GM06990 (cell line): ENCODE data around the gene RRAS2.

Experiments used
- DNase-seq: peaks from one replicate; pipeline ENCODE4 v3.0.0-alpha.2; 2011; ENCODE audit not compliant: insufficient read length; ENCODE audit errors: extremely low read depth
- H3K27me3 ChIP-seq: replicated peaks from 2 replicates; pipeline ENCODE4 v1.6.0; 2011; ENCODE audit warnings: low read length; ENCODE audit not compliant: control insufficient read depth, insufficient read depth
- H3K36me3 ChIP-seq: 2 replicates; pipeline ENCODE4 v1.5.1; 2011; ENCODE audit warnings: low read length; ENCODE audit not compliant: control insufficient read depth, insufficient read depth
- H3K4me3 ChIP-seq: replicated peaks from 2 replicates; pipeline ENCODE4 v1.5.1; 2011; ENCODE audit warnings: low read depth, mild to moderate bottlenecking, control low read depth, low read length
- TF ChIP-seq, protein P1 (sequence below): IDR thresholded peaks from 2 replicates; pipeline ENCODE4 v1.5.1; 2011; ENCODE audit warnings: low read length, control low read depth, mild to moderate bottlenecking, inconsistent platforms; ENCODE audit not compliant: insufficient read depth, poor library complexity, severe bottlenecking

The RRAS2 gene

DNA sequence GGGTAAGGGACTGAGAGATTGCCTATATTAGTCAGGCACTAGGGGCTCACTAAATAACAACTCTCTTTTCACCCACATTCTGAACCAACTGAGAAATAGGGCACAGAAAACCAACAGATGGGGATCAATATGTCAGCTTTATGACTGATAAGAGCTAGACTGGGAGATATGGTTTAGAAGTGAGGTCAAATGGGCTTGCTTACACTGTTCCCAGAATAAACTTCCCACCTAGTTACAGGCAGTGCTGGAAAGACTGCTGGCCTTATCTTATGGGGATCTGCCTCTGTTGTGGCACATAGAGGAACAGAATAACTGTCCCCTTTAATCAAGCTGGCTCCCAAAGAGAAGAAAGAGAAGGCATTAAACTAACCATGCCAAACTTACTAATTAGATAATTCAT is 10.6 kb upstream of the RRAS2 start:
- Histone ChIP-seq H3K27me3 (no peaks in the 10 kb centered on the region), H3K4me3 (no peak overlapping the region), H3K36me3 (no peaks in the 10 kb centered on the region)
- TF ChIP-seq, protein P1, sequence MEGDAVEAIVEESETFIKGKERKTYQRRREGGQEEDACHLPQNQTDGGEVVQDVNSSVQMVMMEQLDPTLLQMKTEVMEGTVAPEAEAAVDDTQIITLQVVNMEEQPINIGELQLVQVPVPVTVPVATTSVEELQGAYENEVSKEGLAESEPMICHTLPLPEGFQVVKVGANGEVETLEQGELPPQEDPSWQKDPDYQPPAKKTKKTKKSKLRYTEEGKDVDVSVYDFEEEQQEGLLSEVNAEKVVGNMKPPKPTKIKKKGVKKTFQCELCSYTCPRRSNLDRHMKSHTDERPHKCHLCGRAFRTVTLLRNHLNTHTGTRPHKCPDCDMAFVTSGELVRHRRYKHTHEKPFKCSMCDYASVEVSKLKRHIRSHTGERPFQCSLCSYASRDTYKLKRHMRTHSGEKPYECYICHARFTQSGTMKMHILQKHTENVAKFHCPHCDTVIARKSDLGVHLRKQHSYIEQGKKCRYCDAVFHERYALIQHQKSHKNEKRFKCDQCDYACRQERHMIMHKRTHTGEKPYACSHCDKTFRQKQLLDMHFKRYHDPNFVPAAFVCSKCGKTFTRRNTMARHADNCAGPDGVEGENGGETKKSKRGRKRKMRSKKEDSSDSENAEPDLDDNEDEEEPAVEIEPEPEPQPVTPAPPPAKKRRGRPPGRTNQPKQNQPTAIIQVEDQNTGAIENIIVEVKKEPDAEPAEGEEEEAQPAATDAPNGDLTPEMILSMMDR = no peak
- DNase-seq = no peak

GRCh38 chr11:14366936-14367335 is 8.0 kb upstream of the RRAS2 start:
- Histone ChIP-seq H3K4me3 (no peak overlapping the region), H3K36me3 (no peaks in the 10 kb centered on the region), H3K27me3 (no peaks in the 10 kb centered on the region)
- TF ChIP-seq, protein P1 = no peak
- no peak for DNase-seq

DNA sequence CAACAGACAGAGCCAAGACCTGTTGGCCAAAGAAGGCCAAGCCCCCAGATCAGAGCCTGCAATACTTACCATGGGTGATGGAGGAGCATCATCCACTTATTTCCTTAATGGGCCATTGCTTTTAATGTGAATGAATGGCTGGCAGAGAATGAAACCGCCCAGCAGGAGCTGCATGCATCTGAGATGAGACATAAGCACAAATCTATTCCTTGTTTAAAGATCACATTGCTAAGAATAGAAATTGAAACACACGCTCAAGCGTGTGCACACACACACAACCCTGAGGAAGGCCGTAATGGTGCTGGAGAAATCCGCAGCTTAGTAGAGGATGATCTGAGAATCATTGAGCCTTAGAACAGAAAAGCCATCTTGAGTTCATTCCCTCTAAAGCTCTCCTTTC is 5.3 kb upstream of the RRAS2 start:
- no peak for DNase-seq
- H3K36me3 ChIP-seq = no peaks in the 10 kb centered on the region
- TF ChIP-seq, protein P1 = no peak
- H3K4me3 ChIP-seq = no peak overlapping the region
- no peaks in the 10 kb centered on the region for H3K27me3 ChIP-seq

- Histone ChIP-seq H3K4me3 (no peak overlapping the region), H3K36me3 (no peaks in the 10 kb centered on the region), H3K27me3 (no peaks in the 10 kb centered on the region)
- TF ChIP-seq, protein P1 = no peak
- DNase-seq = no peak
Observed at GRCh38 chr11:14362611-14363010, 3.6 kb upstream of the RRAS2 start.

- no peak for DNase-seq
- Histone ChIP-seq H3K4me3 (no peak overlapping the region), H3K27me3 (no peaks in the 10 kb centered on the region), H3K36me3 (no peaks in the 10 kb centered on the region)
- TF ChIP-seq, protein P1 = no peak
Observed at GRCh38 chr11:14361951-14362350, 3.0 kb upstream of the RRAS2 start.

GRCh38 chr11:14360976-14361375 is 2.0 kb upstream of the RRAS2 start:
- H3K36me3 ChIP-seq = no peaks in the 10 kb centered on the region
- no peaks in the 10 kb centered on the region for H3K27me3 ChIP-seq
- no peak overlapping the region for H3K4me3 ChIP-seq
- TF ChIP-seq, protein P1 = no peak
- DNase-seq = no peak
